Tibial nerve (tissue), 4 donors: ENCODE data around the gene PDZK1IP1.

Experiments used
- EP300 ChIP-seq, 2 donors: sonication (generic); formaldehyde crosslinking; IDR thresholded peaks; one replicate each; pipeline ENCODE4 v1.6.1; 2017; ENCODE audit warnings: antibody characterized with exemption in 2 of 2, mild to moderate bottlenecking in 1 of 2
- POLR2A ChIP-seq, 2 donors: fragments of 450-650 bp; IDR thresholded peaks; one replicate each; pipeline ENCODE4 v1.6.1; 2017; ENCODE audit warnings: antibody characterized with exemption in 2 of 2, mild to moderate bottlenecking in 2 of 2, moderate library complexity in 2 of 2
- TF ChIP-seq, protein P1 (sequence below), 5 experiments: fragments of 200-600 bp in 3 of 5; fragments of 450-650 bp in 2 of 5; sonication (generic) in 3 of 5; IDR thresholded peaks; one replicate each; pipeline ENCODE4 v1.5.1; 2016 to 2019; ENCODE audit warnings: antibody characterized with exemption in 5 of 5, mild to moderate bottlenecking in 3 of 5, moderate library complexity in 2 of 5

DNA sequence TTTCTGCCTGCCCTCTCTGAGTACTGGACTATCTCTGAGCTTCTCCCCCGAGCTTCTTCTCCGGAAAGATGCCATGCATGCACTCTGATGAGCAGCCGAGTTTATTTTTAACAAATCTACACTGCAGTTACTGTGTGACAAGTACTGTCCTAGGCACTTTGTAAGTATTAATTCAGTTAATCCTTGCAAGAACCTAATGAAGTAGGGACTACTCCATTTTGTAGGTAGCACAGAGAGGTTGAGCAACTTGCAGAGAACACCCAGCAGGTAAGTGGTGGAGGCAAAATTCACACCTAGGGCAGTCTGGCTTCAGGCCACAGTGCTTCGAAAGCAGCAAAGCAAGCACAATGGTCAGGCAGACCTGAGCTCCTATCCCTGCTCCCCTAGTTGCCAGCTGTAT, 46.0 kb upstream of the PDZK1IP1 start:
- TF ChIP-seq, protein P1, sequence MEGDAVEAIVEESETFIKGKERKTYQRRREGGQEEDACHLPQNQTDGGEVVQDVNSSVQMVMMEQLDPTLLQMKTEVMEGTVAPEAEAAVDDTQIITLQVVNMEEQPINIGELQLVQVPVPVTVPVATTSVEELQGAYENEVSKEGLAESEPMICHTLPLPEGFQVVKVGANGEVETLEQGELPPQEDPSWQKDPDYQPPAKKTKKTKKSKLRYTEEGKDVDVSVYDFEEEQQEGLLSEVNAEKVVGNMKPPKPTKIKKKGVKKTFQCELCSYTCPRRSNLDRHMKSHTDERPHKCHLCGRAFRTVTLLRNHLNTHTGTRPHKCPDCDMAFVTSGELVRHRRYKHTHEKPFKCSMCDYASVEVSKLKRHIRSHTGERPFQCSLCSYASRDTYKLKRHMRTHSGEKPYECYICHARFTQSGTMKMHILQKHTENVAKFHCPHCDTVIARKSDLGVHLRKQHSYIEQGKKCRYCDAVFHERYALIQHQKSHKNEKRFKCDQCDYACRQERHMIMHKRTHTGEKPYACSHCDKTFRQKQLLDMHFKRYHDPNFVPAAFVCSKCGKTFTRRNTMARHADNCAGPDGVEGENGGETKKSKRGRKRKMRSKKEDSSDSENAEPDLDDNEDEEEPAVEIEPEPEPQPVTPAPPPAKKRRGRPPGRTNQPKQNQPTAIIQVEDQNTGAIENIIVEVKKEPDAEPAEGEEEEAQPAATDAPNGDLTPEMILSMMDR (IDR thresholded peaks at IDR 0.05) = no peak
- TF ChIP-seq POLR2A (IDR thresholded peaks at IDR 0.05) = no peak
- no peak for TF ChIP-seq EP300 (IDR thresholded peaks at IDR 0.05)
